RWPE1 (cell line): ENCODE data around the gene KCNQ2.

Experiments used
- CTCF ChIA-PET: fragments of 350-600 bp; sonication (Branson Sonifier 250); formaldehyde crosslinking; extraction: SDS; loops from one replicate; lab custom pipeline; 2021; lab: Yijun Ruan, JAX
- POLR2A ChIA-PET: fragments of 400-600 bp; formaldehyde crosslinking; extraction: SDS; loops from one replicate; lab custom pipeline; 2020; ENCODE audit warnings: antibody characterized with exemption; ENCODE audit not compliant: low non-redundant PET; lab: Yijun Ruan, JAX
- DNase-seq: peaks from one replicate; pipeline ENCODE4 v3.0.0; 2012; ENCODE audit warnings: low spot score
- H3K27ac ChIP-seq: fragments of 450-650 bp; 2 replicates; pipeline ENCODE4 v1.5.1; 2017
- TF ChIP-seq, protein P1 (sequence below): fragments of 450-650 bp; conservative IDR thresholded peaks from 2 replicates; pipeline ENCODE4 v1.5.1; 2017; ENCODE audit warnings: low read depth, mild to moderate bottlenecking

Gene KCNQ2

DNA sequence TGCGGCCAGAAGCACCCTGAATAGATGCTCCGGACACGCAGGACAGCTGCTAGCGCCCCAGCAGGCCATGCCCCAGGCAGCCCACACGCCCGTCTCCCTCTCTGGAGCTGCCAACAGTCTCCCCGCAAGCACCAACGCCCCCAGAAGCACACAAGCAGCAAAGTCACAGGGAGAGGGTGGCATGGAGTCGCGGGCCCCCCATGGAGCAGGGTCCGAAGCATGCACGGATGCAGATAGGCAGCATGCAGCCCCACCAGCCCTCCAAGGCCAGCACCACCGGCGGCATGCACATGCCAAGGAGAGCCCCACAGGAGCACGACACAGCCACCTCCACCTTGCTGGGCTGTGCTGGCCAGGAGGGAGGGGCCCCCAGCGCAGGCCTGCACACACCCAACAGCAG is 53.8 kb downstream of the KCNQ2 start:
- CTCF ChIA-PET: no interaction called here
- POLR2A ChIA-PET: no interaction called here
- H3K27ac ChIP-seq: no peak overlapping the region
- TF ChIP-seq, protein P1, sequence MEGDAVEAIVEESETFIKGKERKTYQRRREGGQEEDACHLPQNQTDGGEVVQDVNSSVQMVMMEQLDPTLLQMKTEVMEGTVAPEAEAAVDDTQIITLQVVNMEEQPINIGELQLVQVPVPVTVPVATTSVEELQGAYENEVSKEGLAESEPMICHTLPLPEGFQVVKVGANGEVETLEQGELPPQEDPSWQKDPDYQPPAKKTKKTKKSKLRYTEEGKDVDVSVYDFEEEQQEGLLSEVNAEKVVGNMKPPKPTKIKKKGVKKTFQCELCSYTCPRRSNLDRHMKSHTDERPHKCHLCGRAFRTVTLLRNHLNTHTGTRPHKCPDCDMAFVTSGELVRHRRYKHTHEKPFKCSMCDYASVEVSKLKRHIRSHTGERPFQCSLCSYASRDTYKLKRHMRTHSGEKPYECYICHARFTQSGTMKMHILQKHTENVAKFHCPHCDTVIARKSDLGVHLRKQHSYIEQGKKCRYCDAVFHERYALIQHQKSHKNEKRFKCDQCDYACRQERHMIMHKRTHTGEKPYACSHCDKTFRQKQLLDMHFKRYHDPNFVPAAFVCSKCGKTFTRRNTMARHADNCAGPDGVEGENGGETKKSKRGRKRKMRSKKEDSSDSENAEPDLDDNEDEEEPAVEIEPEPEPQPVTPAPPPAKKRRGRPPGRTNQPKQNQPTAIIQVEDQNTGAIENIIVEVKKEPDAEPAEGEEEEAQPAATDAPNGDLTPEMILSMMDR: no peak
- DNase-seq: no peak

DNA sequence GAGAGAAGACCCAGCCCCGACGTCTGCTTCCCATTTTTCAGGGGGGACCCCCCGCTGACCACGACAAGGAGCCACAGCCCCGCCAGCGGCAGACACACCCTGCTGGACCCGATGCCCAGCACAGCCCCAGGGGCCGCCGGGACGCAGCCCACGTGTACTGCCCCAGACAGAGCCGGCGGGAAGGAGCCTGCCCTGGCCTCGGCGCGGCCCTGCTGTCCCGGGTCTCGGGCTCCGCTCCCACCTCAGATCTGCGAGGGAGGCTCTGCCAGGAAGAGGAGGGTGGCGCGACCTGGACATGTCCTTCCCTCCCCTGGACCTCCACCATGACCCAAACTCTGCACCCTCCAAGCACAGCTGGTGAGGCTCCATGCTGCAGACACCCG is 54.7 kb downstream of the KCNQ2 start:
- ChIA-PET POLR2A (no interaction called here), CTCF (interaction anchor here (0.6 kb wide), 1 partner anchor 183 kb away, joined by 4 read pairs; no protein-coding TSS in a partner anchor)
- H3K27ac ChIP-seq: no peak overlapping the region
- TF ChIP-seq, protein P1: no peak
- no peak for DNase-seq

DNA sequence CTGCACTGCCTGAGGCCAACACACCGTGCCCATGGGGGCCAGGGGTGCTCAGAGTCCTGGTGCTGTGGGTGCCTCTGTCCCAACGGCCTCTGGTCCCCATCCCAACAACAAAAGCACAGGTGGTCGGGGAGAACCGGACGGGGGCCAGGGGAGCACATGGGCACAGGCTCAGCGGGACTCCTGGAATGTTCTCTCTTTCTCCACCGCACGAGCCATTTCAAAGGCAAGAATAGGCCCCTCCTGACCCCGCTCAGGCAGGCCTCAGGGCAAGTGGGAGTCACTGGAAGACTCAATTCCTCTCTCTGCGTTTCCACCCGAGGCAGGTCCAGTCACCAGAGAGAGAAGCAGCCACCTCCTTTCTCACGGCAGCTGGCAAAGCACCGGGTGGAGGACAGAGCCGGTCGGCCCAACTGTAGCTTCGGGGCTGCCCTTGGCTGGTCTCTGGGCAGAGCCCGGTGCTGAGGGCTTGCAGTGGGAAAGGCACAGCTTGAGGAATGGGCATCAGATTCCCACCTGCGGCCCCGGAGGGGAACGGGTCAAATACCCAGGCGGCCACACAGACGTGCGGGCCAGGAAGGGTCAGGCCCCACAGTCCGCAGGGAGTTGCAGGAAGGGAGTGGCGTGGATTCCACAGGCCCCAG is 55.2 kb downstream of the KCNQ2 start:
- POLR2A ChIA-PET: no interaction called here
- no peak for DNase-seq
- TF ChIP-seq, protein P1: no peak
- CTCF ChIA-PET: interaction anchor here (0.6 kb wide), 1 partner anchor 183 kb away, joined by 4 read pairs; no protein-coding TSS in a partner anchor
- H3K27ac ChIP-seq: no peak overlapping the region

DNA sequence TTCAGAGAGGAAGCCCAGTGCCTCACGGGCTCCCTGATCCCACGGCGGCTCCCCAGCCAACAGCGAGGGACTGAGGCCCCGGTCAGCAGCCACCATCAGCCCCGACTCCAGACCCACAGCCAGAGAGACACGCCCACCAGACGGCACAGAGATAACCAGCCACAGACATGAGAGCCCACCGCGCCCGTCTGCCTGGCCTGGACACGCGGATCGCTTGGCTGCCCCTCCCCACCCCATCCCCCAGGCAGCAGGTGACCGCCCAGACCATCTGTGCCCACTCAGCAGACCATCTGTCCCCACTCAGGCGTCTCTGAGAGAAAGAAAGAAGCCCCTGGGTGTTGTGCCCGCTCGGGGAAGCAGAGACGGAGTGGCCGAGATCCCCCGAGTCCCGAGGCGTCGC is 55.8 kb downstream of the KCNQ2 start:
- H3K27ac ChIP-seq: no peak overlapping the region
- TF ChIP-seq, protein P1: no peak
- CTCF ChIA-PET: no interaction called here
- DNase-seq: no peak
- POLR2A ChIA-PET: no interaction called here

- TF ChIP-seq, protein P1: no peak
- H3K27ac ChIP-seq: no peak overlapping the region
- POLR2A ChIA-PET: no interaction called here
- CTCF ChIA-PET: no interaction called here
- no peak for DNase-seq
These were observed 56.6 kb downstream of the KCNQ2 start for GRCh38 chr20:63415647-63416391.

DNA sequence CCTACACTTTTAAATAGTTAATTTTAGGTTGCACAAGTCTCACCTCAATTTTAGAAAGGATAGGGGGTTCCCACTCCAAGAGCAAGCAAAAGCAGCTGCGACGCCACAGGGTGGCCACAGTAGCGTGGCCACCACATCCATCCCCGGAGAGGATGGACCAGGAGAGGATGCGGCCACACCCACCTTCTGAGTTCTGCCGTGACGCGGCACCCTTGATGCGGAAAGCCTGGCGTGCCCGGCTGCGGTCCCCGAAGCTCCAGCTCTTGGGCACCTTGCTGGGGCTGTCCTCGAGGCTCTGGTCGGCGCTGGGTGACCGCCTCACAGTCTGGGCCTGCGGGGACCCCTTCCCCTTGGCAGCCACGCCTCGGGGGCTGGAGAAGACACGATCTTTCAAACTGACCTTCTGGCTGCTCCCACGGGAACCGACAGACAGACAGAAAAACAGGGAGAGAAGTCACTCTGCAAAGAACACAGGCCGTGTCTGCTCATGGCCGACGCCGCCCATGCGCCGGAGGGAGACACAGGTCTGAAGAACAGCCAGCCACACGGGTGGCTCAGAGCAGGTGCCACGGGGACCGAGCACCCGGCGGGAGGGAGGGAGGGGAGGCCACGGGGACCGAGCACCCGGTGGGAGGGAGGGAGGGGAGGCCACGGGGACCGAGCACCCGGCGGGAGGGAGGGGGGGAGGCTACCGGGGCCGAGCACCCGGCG is 57.6 kb downstream of the KCNQ2 start:
- POLR2A ChIA-PET: no interaction called here
- no peak for DNase-seq
- no peak overlapping the region for H3K27ac ChIP-seq
- CTCF ChIA-PET: no interaction called here
- TF ChIP-seq, protein P1: no peak
